Activated CD4-positive, CD25-positive, alpha-beta regulatory T cell (primary cell): ENCODE results near the gene DDX21.
"Not testable (repeated sequence)": the region's sequence is repeated elsewhere in the genome, so short reads cannot be mapped to it uniquely, and the experiment has no call there.

Experiments used
- DNase-seq, 4 experiments: peaks; one replicate each; lab custom pipeline; 2025; lab: John Stamatoyannopoulos, UW

Gene DDX21

GRCh38 chr10:68955832-68956532 is at the start of gene DDX21:
Gene DDX21 (plus strand): TSS chr10:68956170. CDS start chr10:68956226, 56 bp downstream.
- DNase-seq, result peak; percentile 66 to 77 (median 74)

GRCh38 chr10:68924593-68924992 is 31.4 kb upstream of the DDX21 start:
- no peak for DNase-seq

GRCh38 chr10:68925489-68925888 is 30.5 kb upstream of the DDX21 start:
- no peak for DNase-seq

DNA sequence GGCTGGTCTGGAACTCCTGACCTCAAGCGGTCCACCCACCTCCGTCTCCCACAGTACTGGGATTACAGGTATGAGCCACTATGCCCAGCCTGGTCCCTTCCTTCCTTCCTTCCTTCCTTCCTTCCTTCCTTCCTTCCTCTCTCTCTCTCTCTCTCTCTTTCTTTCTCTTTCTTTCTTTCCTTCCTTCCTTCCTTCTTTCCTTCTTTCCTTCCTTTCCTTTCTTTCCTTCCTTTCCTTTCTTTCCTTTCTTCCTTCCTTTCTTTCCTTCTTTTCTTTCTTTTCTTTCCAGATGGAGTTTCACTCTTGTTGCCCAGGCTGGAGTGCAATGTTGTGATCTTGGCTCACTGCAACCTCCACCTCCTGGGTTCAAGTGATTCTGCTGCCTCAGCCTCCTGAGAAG is 26.8 kb upstream of the DDX21 start:
- not testable (repeated sequence) for DNase-seq

- DNase-seq, result not testable (repeated sequence)
Measured at GRCh38 chr10:68929888-68930287, 26.1 kb upstream of the DDX21 start.

GRCh38 chr10:68932860-68933259 is 23.1 kb upstream of the DDX21 start:
- not testable (repeated sequence) for DNase-seq

- no peak for DNase-seq
Measured at GRCh38 chr10:68934994-68935393, 21.0 kb upstream of the DDX21 start.

GRCh38 chr10:68938117-68938516 is 17.9 kb upstream of the DDX21 start:
- no peak for DNase-seq

GRCh38 chr10:68938884-68939283 is 17.1 kb upstream of the DDX21 start:
- DNase-seq, result no peak

DNA sequence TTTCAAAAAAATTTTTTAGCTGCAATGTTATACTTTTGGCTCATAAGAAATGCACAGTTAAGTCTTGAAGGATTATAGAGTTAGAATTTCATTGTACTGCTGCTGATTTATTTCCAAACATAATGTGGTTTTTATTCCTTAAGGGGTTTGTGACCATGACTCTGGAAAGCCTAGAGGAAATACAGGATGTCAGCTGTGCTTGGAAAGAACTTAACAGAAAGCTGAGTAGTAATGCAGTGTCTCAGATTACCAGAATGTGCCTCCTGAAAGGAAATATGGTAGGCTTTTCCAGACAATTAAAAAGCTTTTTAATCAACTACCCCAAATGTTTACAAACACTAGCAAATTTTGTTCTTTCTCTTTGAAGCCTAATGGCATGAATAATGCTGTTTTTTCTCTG is 15.1 kb upstream of the DDX21 start:
- not testable (repeated sequence) for DNase-seq

GRCh38 chr10:68950598-68950997 is 5.4 kb upstream of the DDX21 start:
- no peak for DNase-seq

DNA sequence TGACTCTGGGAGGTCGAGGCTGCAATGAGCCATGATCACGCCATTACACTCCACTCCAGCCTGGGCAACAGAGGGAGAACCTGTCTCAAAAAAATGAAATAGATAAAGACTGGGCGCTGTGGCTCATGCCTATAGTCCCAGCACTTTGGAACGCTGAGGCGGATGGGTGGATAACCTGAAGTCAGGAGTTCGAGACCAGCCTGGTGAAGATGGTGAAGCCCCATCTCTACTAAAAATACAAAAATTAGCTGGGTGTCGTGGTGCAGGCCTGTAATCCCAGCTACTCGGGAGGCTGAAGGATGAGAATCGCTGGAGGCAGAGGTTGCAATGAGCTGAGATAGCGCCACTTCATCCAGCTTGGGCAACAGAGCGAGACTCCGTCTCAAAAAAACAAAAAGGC is 1.1 kb upstream of the DDX21 start:
- no peak for DNase-seq

- no peak for DNase-seq
Measured at GRCh38 chr10:68955355-68955831, 577 bp upstream of the DDX21 start.

- no peak for DNase-seq
Measured at GRCh38 chr10:68957284-68957615, 1.3 kb downstream of the DDX21 start.

- DNase-seq, result no peak
Measured at GRCh38 chr10:68957654-68958053, 1.7 kb downstream of the DDX21 start.

- DNase-seq, result no peak
Measured at GRCh38 chr10:68959695-68960527, 3.9 kb downstream of the DDX21 start.

- DNase-seq, result no peak
Measured at GRCh38 chr10:68963151-68963550, 7.2 kb downstream of the DDX21 start.

DNA sequence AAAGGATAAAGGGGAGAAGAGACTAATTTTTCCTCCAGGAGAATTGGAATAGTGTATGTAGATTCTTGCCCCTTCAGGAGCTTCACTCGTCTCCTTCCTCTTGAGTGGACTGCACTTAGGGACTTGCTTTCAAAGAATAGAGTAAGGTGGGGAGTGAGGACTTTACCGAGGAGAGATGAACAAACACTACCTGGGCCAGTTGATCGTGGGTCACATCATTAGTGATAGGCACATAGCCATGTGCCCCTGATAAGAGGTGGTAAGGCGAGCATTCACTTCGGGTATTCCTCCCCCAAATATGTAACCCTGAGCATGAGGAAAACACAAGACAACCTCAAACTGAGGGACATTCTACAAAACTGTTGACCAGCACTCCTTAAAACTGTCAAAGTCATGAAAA is 18.0 kb downstream of the DDX21 start:
- DNase-seq, result no peak

DNA sequence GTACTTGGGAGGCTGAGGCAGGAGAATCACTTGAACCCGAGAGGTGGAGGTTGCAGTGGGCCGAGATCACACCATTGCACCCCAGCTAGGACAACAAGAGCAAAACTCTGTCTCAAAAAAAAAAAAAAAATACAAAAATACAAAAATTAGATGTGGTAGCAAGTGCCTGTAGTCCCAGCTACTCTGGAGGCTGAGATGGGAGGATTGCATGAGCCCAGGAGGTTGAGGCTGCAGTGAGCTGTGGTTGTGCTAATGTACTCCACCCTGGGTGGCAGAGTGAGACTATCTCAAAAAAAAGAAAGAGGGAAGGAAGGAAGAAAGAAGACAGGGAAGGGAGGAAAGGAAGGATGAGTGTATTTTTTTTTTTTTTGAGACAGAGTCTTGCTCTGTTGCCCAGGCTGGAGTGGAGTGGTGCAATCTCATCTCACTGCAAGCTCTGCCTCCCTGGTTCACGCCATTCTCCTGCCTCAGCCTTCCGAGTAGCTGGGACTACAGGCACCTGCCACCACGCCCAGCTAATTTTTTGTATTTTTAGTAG is 20.0 kb downstream of the DDX21 start:
- DNase-seq, result not testable (repeated sequence)

DNA sequence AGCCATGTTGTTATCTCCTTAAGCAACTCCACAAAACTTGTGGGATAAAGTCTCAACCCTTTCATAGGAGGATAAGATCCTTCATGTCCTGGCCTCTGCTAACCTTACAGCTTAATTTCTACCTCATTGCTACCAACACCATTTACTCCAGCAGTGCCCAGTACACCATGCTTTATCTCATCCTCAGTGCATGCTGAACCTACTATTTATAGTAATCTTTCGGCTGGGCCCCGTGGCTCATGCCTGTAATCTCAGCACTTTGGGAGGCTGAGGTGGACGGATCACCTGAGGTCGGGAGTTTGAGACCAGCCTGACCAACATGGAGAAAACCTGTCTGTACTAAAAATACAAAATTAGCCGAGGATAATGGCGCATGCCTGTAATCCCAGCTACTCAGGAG is 23.8 kb downstream of the DDX21 start:
- DNase-seq, result not testable (repeated sequence)

GRCh38 chr10:68981074-68981473 is 25.1 kb downstream of the DDX21 start:
- DNase-seq, result no peak

DNA sequence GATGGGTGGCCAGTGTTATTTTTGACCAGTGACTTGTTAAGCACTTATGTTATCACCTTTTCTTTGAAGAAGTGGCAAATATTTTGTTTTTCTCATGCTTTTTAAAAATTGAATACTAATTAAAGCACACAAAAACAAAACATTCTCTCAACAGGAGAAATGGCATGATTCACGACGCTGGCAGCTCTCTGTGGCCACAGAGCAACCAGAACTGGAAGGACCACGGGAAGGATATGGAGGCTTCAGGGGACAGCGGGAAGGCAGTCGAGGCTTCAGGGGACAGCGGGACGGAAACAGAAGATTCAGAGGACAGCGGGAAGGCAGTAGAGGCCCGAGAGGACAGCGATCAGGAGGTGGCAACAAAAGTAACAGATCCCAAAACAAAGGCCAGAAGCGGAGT is 26.4 kb downstream of the DDX21 start:
- no peak for DNase-seq

GRCh38 chr10:68987611-68988010 is 31.6 kb downstream of the DDX21 start:
- DNase-seq, result no peak
